GM18519 (cell line): ENCODE data around the gene FARS2.
A peak's percentile ranks its signal among the peaks of the same experiment; 100 is the strongest.

Experiments used
- ATAC-seq: cut with Tn5 transposase; IDR thresholded peaks from one replicate; pipeline ENCODE4 v1.9.1; 2021; ENCODE audit warnings: mild to moderate bottlenecking, moderate library complexity; ENCODE audit not compliant: unreplicated experiment, low FRiP score

The FARS2 gene

DNA sequence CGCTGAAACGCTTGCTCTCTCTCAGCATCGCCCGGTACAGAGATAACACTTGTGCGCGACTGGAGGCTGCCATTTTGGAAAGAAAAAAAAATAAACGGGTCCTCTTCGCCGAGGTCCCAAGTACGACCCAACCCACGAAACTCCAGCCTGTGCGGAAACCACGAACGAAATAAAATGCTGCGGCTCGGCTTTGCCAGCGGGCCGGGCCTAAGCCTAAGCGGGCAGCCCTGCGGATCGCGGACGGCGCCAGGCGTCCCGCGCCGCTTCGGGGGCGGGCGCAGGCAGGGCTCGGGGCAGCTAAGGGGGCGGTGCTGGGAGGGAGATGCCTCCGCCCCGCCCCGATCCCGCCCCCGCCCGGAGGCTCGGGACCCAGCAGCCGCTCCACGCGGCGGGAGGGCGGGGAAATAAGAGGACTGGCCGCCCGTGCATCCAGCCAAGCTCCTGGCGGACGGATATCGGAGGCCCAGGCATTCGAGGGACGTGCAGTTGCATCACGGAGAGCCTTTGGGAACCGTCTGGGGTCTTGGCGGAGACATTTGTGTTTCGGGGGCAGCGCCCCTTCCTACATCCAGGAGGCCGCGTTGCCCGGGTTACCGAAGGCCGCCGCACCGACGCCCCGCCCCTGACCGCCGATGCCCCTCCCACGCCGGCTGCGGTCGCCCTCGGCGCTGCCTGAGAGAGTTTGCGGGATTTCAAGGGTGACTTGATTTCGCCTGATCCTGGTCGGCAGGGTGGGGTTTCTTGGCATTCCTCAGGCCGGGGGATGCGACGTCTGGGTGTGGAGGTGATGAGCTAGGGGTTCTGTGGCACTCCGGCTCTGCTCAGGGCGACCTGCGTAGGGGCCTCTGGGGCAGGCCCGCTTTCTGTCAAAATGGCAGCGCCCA is at the start of gene FARS2, which contains the start of gene LYRM4:
Gene FARS2, plus strand, starts transcription at position 853 of the 884 bp plus-strand sequence.
Gene LYRM4, minus strand, starts transcription at position 290 of the 884 bp plus-strand sequence. Its CDS starts 217 bp downstream, at position 73.
- peak; percentile 40 for ATAC-seq

DNA sequence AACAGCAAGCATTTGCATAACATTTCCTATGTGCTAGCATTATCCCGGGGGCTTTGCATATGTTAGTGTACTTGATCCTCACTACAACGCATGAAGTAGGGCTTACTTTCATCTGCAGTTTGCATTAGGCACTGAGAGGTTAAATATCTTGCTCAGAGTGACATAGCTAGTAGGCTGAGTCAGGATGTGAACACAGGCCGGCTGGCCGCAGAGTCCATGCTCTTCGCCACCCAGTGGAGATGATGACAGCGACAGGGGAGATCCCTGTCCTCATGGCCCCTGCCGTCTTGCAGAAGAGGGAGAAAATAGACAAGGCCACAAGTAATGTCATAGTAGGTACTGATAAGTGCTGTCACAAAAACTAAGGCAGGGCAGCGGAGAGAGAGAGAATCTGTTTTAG is 47.5 kb upstream of the FARS2 start:
- no peak for ATAC-seq

DNA sequence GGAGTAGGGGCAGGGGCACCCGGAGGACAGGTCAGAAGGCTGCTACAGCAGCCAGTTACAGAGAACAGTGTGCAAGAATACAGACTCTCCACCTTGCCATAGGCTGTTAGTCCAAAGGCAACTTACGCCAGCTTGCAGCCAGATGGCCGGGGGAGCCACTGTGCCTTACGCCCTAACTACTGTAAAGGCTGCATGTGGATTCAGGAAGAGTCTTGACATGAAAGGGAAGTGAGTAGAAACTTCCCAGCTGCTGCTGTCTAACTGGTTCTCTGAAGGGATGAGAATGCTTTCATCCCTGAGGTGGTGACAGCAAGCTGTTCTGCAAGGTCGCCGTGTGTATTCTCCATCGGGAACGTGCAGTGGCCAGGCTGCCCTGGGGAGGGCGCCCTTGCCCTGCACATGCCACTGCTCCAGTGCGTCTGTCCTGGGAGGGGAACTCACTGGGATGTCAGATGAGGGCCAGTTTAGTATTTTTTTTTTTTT is 46.7 kb upstream of the FARS2 start:
- ATAC-seq = no peak

DNA sequence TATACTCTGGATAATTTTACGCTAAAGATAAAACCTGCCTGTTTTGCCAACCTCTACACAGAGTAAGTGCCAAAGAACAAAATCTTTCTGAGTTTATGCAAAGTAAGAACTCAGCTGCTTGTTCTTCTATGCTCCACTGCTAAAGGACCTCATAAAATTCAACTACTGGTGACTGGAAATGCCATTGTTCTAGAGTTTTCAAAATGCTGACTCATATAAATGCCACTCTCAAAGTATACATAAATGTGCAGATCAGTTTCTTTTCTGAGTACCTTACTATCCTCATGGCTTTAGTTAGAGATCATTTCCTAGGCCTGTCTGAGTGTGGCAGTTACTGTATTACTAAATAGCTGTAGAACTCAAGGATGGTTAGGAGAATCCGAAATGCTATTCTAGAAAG is 46.2 kb upstream of the FARS2 start:
- ATAC-seq = no peak

DNA sequence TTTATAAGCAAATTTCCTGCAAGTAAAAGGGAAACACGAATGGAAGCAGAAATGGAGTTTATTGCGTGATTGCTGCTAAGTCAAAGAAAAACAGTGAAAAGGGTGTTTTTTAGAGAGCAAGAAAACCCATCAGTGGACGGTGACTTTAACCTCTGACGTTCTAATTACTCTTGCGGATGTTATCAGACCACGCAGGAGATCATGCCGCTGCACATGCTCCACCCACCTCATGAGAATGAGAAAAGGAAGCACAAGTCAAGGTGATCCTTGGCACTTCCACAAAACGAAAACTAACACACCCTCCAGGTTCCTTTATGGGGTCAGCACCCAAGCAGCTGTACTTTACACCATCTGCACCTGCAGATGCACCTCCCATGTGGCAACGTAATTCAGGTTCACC is 45.5 kb upstream of the FARS2 start:
- ATAC-seq = no peak

DNA sequence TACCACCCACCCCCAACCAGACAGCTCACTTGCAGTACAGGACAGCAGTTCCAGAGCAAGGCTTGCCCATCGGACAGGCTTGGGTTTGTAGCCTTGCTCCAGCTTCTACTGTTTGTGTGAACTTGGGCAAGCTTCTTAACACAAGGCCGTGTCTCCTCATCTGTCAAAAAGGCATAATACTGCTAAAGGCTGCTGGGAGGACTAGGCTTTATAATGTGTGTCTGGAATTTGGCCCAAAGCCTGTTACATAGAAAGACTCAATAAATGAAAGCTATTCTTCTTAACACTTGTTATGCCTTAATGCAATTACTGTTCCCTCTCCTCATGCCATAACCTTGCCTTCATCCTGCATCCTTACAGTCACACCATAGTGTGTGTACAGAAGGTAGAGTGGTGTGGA is 44.0 kb upstream of the FARS2 start:
- ATAC-seq = no peak

DNA sequence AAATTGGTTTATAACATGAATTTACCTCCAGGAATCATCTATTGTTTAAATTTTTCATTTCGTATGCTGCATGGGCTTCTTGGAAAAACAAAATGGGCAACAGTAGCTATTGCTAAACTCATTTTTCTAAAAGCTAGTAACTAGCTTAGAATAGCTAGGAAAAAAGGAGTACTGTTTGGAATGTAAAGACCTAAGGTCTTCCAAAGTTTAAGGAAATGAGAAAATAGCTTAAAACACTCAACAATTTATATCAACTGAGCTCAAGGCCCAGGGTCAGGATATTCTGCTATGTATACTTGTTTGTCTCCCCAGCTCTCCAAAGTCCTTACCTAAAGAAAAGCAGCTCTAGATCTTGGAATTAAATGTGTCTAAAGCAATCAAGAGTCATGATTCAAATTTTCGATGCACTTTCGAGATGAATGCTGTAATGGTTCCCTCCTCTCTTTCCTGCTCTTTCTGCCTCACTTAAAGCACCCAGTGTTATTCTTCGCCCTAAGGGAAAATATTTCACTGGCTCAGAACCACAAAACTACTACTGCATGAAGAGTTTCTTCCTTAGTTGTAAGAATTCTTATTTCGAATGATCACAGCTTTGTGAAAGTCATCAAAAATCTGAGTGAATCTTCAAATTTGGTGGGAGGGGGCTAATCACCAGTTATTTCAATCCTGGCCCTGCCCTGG is 42.2 kb upstream of the FARS2 start:
- no peak for ATAC-seq

DNA sequence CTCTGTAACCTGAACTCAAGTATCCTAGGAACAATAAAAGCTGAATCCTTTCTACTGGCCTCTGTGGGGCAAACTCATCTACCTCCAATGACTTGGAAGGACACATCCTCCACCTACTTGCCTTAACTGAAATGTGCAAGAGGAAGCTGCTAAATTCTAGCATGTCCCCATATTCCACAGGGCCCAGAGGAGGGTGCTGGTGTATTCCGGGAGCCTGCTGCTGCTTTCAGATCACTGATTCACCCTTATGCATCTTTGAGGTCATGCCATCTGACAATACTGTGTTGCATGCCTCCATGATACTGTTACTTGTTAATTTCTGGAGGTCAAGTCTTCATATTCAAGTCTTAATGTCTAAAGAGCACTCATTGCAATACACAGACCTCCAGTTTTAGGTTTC is 40.9 kb upstream of the FARS2 start:
- ATAC-seq = no peak

DNA sequence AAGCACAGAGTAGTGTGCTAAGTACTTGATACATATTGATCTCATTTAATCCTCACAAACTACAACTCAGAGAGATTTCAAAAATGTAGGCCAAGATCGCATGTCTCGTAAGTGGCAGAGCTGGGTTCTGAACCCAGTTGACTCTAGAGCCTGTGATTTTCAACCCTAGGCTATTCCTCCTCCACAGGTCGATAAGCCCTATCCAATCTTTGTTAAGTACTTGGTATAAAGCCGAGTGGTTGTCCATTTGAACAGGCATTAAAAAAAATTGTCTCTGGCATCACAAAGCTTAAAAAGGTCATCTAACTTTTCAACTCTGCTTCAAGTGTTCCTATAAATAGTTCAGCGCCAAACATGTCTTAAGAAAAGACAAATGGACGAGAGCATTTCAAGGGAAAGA is 38.0 kb upstream of the FARS2 start:
- ATAC-seq = no peak

DNA sequence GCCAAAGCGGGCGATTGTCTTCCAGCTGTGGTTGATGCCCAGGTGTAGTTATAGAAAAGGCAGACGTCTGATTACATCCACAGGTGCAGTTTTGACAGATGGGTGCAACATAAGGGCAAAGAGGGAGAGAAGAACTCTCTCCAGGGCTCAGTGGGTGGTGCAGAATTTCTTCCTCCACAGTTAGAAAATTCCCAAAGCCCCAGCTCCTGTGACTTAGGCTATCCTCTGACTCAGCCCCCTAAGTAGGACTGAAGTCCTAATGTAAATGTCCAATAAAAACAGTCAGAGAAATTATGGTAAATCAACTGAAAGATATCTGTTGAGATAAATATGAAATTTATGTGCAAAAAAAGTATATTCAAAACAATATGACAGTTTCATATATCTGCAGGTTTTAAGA is 32.0 kb upstream of the FARS2 start:
- ATAC-seq = no peak

DNA sequence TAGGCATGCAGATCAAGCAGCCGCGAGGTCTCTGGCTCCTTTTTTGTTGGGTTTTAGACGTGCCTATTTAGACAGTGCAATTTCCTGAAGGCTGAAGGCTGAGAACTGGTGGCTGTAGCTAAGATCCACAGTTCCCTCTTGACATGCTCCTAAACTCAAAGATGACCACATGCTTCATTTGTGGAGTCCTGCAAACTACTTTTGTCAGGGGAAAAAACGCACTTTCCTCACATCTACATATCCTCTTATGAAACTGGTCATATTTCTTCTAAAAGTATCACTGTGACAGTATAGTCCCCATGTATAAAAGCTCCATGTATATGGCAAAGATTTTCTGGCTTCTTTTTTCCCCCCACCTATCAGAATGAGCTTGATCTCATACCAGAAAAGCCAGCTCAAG is 31.2 kb upstream of the FARS2 start:
- no peak for ATAC-seq

DNA sequence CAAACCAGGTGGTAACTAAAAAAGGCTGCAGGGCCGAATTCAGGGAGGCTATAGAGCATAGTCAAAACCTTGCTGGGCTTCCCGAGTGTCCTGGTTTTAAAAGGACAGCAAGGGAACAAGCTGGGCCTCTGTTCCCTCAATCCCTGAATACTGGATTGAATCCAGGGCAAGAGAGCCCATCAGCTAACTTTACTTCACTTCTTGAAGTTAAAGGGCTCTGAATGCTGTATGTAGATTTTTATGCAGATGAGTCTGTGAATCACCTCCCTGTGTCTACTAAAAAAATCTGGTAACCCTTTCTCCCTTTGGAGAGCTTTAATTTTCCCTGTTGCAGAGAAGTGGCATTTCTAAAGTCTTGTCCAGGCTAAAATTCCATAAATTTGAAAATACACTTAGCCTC is 30.0 kb upstream of the FARS2 start:
- ATAC-seq = no peak

DNA sequence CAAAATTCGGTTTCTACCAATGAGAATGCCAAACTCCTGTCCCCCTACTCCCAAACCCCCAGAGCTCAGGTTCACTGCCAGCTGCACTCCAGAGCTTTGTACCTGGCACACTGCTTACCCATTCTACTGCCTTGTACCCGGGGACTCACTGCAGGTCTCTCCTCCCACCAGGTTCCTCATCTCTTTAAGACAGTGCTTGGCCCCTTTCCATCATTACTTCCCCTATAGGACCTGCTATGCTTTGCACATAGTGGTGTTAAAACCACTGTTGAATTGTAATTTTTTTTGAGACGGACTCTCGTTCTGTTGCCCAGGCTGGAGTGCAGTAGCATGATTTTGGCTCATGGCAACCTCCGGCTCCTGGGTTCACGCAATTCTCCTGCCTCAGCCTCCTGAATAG is 26.4 kb upstream of the FARS2 start:
- ATAC-seq = no peak

DNA sequence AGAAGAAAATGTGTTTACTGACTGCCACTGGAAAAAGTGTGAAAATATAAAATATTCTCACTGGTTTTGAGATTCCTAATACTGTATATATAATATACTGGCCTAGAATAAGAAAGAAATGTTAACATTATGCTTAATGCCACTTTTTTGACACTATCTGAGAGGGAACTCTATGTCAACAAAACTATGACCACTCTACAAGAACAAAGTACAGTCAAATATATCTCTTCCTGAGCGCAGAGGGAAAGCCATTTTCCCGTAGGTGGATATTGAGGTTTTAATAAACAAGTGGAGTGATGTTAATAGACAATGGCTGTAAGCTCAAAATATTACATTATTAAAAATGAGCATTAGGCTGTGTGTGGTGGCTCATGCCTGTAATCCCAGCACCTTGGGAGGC is 25.5 kb upstream of the FARS2 start:
- ATAC-seq = no peak

DNA sequence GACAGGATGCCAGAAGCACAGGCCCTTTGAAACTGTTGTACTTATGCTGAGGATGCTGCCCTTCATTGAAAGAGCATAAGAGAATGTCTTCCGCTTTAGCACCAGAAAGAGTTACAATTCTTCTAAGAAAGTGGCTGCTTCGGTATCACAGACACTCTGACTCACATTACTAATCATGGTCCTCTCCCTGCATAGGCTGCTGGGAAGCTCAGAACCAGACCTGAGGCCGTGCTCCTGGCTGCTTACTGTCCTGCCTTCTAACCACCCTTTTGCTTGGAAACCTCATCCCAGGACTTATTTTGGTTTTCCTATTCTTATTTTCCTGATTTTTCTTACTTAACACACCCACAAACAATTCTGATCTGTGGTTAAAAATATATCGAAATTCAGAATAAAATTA is 23.5 kb upstream of the FARS2 start:
- no peak for ATAC-seq

DNA sequence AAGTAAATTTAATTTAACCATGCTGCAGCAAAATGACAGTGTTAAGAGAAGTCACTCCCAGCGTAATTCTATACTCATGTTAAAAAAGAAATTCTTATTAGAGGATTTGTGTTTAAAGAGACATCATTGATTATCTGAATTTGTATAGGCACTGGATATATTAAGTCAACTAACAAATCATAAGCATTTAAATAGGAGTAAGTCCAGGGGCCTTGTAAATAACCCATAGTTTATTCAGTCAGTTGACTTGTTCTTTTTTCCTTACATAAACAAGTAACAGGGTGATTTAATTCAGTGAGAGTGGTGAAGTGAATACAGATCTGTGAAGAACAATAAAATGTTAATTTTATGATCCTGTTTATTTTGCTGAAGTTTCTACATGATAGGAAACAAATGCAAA is 23.0 kb upstream of the FARS2 start:
- ATAC-seq = no peak

DNA sequence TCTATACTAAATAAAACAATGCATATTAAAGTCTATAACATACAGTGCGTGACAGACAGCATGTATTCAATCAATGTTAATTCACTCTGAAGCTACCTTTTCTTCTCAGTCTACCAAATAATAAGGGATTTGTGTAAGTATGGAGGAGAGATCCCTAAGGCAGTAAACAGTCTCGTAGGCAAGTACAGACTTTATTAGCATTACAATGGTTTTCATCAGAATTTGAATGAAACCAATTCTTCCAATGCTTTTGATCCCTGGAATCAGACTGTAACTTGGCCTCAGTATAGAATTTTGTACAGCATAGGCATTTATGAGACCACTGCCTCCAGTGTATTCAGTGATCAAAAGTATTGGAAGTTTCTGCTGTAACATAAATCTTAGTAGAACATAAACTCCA is 20.1 kb upstream of the FARS2 start:
- ATAC-seq = no peak

DNA sequence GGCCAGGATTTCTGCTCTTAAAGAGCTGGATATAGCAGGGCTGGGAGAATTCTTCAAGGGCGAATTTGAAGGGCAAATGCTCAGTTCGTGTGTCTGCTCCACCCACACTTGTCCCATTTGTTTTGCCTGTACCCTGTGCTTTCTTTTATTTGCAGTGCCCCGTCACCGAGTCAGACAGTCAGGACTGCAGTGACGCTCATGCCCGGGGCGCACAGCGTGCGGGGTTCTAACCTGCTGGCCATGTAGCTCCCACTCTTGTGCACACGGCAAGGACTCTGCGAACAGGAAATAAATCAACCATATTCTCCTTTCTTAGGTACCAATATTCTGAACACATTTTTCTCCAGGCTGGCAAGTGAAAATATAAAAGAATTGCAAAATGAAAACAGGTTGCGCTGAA is 18.2 kb upstream of the FARS2 start:
- no peak for ATAC-seq

DNA sequence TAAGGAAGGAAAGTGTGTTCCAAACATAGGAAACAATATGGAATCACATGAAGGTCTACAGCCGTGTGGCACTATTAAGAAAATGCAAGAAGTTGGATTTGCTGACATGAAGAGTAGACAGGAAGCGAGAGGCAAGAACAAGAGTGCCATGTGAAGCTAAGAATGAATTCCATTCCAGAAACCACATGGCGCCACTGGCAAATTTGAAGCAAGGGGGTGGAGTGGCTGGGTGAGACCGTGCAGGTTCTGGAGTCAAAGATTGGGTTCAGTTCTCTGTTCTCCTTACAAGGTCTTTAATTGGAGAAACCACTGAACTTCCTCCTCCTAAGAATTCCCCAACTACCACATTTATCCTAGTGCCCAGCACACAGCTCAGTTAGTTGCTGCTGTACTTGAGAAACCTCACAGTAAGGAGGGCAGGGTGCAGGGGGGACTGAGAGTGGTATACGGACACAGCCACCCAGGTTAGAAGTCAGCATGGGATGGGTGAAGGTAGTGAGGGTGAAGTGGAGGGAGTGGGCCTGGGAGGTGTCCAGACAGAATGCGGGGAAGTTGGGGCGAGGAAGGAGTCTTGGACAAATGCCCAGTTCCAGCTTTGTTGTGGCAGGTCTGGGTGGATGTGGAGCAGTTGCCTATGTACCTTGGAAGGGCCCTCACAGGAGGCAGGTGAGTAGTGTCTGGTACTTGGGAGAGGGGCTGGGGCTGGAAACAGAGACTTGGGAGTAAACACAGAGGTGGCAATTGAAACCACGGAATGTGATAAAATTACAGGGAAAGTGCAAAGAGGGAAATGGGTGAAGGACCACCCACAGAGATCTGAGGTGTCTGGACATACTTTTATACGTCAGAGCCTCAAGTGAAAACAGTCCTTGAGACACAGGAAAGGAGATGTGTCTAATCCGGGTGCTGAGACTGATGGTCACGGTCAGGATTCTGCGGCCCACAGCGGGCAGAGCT is 14.9 kb upstream of the FARS2 start:
- no peak for ATAC-seq

DNA sequence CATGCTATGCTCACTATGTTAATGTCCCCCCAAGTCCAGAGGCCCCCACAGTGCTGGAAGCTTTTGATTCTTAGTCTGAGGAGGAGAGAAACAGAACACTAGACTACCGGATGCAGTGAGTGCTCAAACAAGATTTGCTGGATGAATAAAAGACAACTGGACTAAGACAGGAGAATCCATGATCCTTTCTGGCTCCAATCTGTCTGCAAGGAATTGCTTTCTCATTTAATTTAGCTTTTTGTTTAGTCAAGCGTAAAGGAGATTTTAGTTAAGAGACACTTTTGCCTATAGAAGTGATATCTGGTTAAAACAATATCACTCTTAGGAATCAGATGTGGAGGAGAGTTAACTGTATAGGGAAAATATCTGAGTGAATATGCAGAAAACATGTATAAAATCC is 14.1 kb upstream of the FARS2 start:
- no peak for ATAC-seq
